ENCODE data around the gene PTPN18.

GRCh38 chr2:130365963-130366362 lies 10.1 kb downstream of the PTPN18 start:
- TF ChIP-seq, protein P1, sequence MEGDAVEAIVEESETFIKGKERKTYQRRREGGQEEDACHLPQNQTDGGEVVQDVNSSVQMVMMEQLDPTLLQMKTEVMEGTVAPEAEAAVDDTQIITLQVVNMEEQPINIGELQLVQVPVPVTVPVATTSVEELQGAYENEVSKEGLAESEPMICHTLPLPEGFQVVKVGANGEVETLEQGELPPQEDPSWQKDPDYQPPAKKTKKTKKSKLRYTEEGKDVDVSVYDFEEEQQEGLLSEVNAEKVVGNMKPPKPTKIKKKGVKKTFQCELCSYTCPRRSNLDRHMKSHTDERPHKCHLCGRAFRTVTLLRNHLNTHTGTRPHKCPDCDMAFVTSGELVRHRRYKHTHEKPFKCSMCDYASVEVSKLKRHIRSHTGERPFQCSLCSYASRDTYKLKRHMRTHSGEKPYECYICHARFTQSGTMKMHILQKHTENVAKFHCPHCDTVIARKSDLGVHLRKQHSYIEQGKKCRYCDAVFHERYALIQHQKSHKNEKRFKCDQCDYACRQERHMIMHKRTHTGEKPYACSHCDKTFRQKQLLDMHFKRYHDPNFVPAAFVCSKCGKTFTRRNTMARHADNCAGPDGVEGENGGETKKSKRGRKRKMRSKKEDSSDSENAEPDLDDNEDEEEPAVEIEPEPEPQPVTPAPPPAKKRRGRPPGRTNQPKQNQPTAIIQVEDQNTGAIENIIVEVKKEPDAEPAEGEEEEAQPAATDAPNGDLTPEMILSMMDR (IDR thresholded peaks at IDR 0.05; ENCODE audit: low read depth, low read length), result no peak
- TF ChIP-seq EZH2phosphoT487 (IDR thresholded peaks at IDR 0.05; ENCODE audit: low read depth), result no peak
